ENCODE measurements around the gene S100A14. TPM values are rescaled to one million over a fixed set of nuclear protein-coding genes. Genes with fewer than 3 reads are reported as not detected.
A peak's percentile ranks its signal among the peaks of the same experiment; 100 is the strongest.

Gene S100A14
- total and polyA plus RNA-seq, 2 of the 4 experiments (the other 2 are of a cell fraction) = 0.10 TPM; not detected in 1

GRCh38 chr1:153647346-153647714, 31.2 kb upstream of the S100A14 start:
- no peaks in the 10 kb centered on the region for H3K4me1 ChIP-seq (ENCODE audit: control insufficient read depth, insufficient read depth, low read length)
- peaks cover 8% of the 10 kb centered on the region for H3K9me1 ChIP-seq (ENCODE audit: insufficient read depth, low read length)
- no peak overlapping the region for H2BK5ac ChIP-seq (ENCODE audit: low read depth, low read length, poor library complexity, severe bottlenecking)
- dilution Hi-C loops (cut with HindIII; ENCODE audit: low sequenced_read_pairs, unreplicated experiment) (no loop called here), in situ Hi-C loops (cut with MboI; ENCODE audit: low sequenced_read_pairs) (loop anchor here (10.0 kb wide), 1 partner anchor 133 kb away; no protein-coding TSS in a partner anchor), intact Hi-C loops (cut with micrococcal nuclease) (no loop called here)
- WGBS, 2 experiments (ENCODE audit: extremely low coverage in 2 of 2, insufficient read length in 1 of 2) = no CpG with 5 or more reads among the region's 2 CpGs
- no peak overlapping the region for H2AK5ac ChIP-seq (ENCODE audit: low read depth, low read length)
- H3K9me3 ChIP-seq (ENCODE audit: control insufficient read depth, insufficient read depth, low read length) = no peaks in the 10 kb centered on the region
- DNase-seq (no peak), ATAC-seq (ENCODE audit: low read depth) (peak; percentile 40)
- H3K4me2 ChIP-seq (ENCODE audit: low read depth, low read length) = no peak overlapping the region
- H4K20me1 ChIP-seq (ENCODE audit: insufficient read depth, low read length) = peaks cover 4% of the 10 kb centered on the region; the same call in 1 of the 2 replicates
- H4K91ac ChIP-seq (ENCODE audit: insufficient read depth, low read depth, low read length) = no peak overlapping the region
- peak overlapping the region; percentile 63 for H2AFZ ChIP-seq (replicated peaks; ENCODE audit: low read length, poor library complexity)
- no peak overlapping the region for H3K4ac ChIP-seq (ENCODE audit: low read depth, low read length)
- H3K23ac ChIP-seq (ENCODE audit: low read depth, low read length) = no peak overlapping the region
- ChIA-PET CTCF (no interaction called here), POLR2A (ENCODE audit: unreplicated experiment) (no interaction called here)
- peaks cover 3 to 34% of the 10 kb centered on the region in 2 experiments; a peak in 3 of 4 replicates for H3K79me1 ChIP-seq (ENCODE audit: low read depth in 1 of 2, low read length in 2 of 2)
- H2BK15ac ChIP-seq (ENCODE audit: low read depth, low read length) = no peak overlapping the region
- peaks cover 26% of the 10 kb centered on the region for H3K36me3 ChIP-seq (ENCODE audit: control insufficient read depth, insufficient read depth, low read length)
- no peak overlapping the region for H3K56ac ChIP-seq (ENCODE audit: extremely low read depth, insufficient read depth, low read length)
- H3K27ac ChIP-seq (ENCODE audit: insufficient read depth, low read length) = no peak overlapping the region
- H4K5ac ChIP-seq (ENCODE audit: low read depth, low read length) = no peak overlapping the region
- H2BK120ac ChIP-seq (ENCODE audit: low read depth, low read length) = no peak overlapping the region
- no peak overlapping the region for H3K4me3 ChIP-seq (ENCODE audit: insufficient read depth, low read depth, low read length)
- no TSS peak for BruUV-seq (replicated peaks)
- H2AK9ac ChIP-seq (replicated peaks; ENCODE audit: low read depth, low read length, poor library complexity) = no peak overlapping the region
- H3K18ac ChIP-seq (ENCODE audit: low read depth, low read length) = no peak overlapping the region
- H3K14ac ChIP-seq (replicated peaks; ENCODE audit: low read depth, low read length) = no peak overlapping the region
- TF ChIP-seq SMC3 (IDR thresholded peaks at IDR 0.05; ENCODE audit: low read depth, low read length) (no peak), MAZ (IDR thresholded peaks at IDR 0.05; ENCODE audit: borderline replicate concordance, low read depth, low read length) (no peak), CTCF (conservative IDR thresholded peaks at IDR 0.05; ENCODE audit: low read depth, low read length) (no peak)
- no peak overlapping the region for H2BK20ac ChIP-seq (ENCODE audit: low read depth, low read length)
- no peaks in the 10 kb centered on the region for H3K27me3 ChIP-seq (ENCODE audit: control insufficient read depth, insufficient read depth, low read length)
- H4K8ac ChIP-seq (ENCODE audit: low read depth in 2 of 2, low read length in 2 of 2) = no peak overlapping the region
- H3K9ac ChIP-seq (ENCODE audit: low read depth, low read length) = no peak overlapping the region
